ENCODE measurements around the gene PLXNB3. TPM values are rescaled to one million over a fixed set of nuclear protein-coding genes. Genes with fewer than 3 reads are reported as not detected.

PLXNB3 gene
- total and polyA plus RNA-seq, 2 of the 13 experiments (the other 11 are each of a cell fraction or from before 2014, with no cell fraction given): 3.0 to 6.9 TPM

GRCh38 chrX:153764786-153765137, 713 bp downstream of the PLXNB3 start:
- FAIRE-seq (no peak), ATAC-seq (peak; percentile 22), DNase-seq (ENCODE audit: low spot score) (peak; percentile 20)
- TF ChIP-seq HNF4A (CRISPR knock-in tag; IDR thresholded peaks at IDR 0.05) (0 out of 2 replicates have a peak, but pooled peaks have one; percentile 20), HIC2 (CRISPR knock-in tag; IDR thresholded peaks at IDR 0.05; ENCODE audit: low read depth) (peak; percentile 53; the same call in 1 of the 2 replicates), HOXA5 (CRISPR knock-in tag; IDR thresholded peaks at IDR 0.05) (no peak), HNRNPL (IDR thresholded peaks at IDR 0.05; ENCODE audit: low read depth, low read length) (peak; percentile 98)
- intact Hi-C loops (cut with micrococcal nuclease; ENCODE audit: unreplicated experiment) (loop anchor here (2.0 to 10.0 kb wide), 2 partner anchors 18 to 180 kb away; partner anchors contain the start of gene RENBP), in situ Hi-C loops (cut with HindIII; ENCODE audit: extremely low pct_ligation_motif_present, low pct_unique_long_range_greater_than_20kb) (no loop called here)
- no CpG with 5 or more reads among the region's 7 CpGs for WGBS (ENCODE audit: low lambda C conversion rate)
- Histone ChIP-seq H3K4me1 (ENCODE audit: insufficient read depth, low read length) (peaks cover 37% of the 10 kb centered on the region), H4K20me1 (ENCODE audit: insufficient read depth, low read length) (no peaks in the 10 kb centered on the region), H3K27ac (ENCODE audit: extremely low read length, insufficient read depth, low read length) (no peak overlapping the region), H3K36me3 (replicated peaks in 1 of 2; ENCODE audit: control insufficient read depth in 1 of 2, insufficient read depth in 2 of 2, low read length in 2 of 2) (no peaks in the 10 kb centered on the region), H3K27me3 (ENCODE audit: control insufficient read depth in 1 of 2, insufficient read depth in 2 of 2, low read length in 2 of 2) (no peaks in the 10 kb centered on the region), H3K4me3 (replicated peaks in 1 of 3; ENCODE audit: insufficient read depth in 1 of 3, low read depth in 2 of 3, low read length in 3 of 3) (peak overlapping the region; percentile 45 to 66 (median 53); a peak in 5 of 6 replicates), H3K9me3 (ENCODE audit: low read length) (no peaks in the 10 kb centered on the region), H2AFZ (ENCODE audit: low read length) (no peak overlapping the region), H3K79me2 (ENCODE audit: insufficient read depth, low read length) (no peaks in the 10 kb centered on the region), H3K9ac (ENCODE audit: insufficient read depth, low read depth, low read length) (peak overlapping the region; percentile 54), H3K4me2 (ENCODE audit: low read depth, low read length) (peak overlapping the region; percentile 78)
- POLR2A ChIA-PET: interaction anchor here (1.0 to 2.9 kb wide), 4 partner anchors 29 to 182 kb away, joined by 3 to 15 read pairs (median 12); partner anchors contain the start of genes IDH3G and SSR4
- BruUV-seq (replicated peaks): no TSS peak
- CTCF ChIA-PET (ENCODE audit: low intra/inter-chr PET ratio, low total read pairs): interaction anchor here (0.6 kb wide), 1 partner anchor 183 kb away, joined by 3 read pairs; no protein-coding TSS in a partner anchor

Measured in HepG2 (cell line).